NCI-H2227 treated with DMSO at 0.1 percent for 48 hours (cell line): ENCODE measurements around the gene SSC4D.
"Not testable (repeated sequence)": the region's sequence is repeated elsewhere in the genome, so short reads cannot be mapped to it uniquely, and the experiment has no call there.

Experiments used
- DNase-seq: peaks from one replicate; lab custom pipeline; 2025; lab: John Stamatoyannopoulos, UW

SSC4D gene

DNA sequence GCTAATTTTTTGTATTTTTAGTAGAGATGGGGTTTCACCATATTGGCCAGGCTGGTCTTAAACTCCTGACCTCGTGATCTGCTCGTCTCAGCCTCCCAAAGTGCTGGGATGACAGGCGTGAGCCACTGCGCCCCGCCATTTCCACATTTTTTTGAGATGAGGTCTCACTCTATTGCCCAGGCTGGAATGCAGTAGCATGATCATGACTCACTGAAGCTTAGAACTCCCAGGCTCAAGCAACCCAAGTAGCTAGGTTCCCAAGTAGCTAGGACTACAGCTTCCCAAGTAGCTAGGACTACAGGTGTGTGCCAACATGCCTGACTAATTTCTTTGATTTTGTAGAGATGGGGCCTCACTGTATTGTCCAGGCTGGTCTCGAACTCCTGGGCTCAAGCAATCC lies 11.6 kb upstream of the SSC4D start:
- not testable (repeated sequence) for DNase-seq

DNA sequence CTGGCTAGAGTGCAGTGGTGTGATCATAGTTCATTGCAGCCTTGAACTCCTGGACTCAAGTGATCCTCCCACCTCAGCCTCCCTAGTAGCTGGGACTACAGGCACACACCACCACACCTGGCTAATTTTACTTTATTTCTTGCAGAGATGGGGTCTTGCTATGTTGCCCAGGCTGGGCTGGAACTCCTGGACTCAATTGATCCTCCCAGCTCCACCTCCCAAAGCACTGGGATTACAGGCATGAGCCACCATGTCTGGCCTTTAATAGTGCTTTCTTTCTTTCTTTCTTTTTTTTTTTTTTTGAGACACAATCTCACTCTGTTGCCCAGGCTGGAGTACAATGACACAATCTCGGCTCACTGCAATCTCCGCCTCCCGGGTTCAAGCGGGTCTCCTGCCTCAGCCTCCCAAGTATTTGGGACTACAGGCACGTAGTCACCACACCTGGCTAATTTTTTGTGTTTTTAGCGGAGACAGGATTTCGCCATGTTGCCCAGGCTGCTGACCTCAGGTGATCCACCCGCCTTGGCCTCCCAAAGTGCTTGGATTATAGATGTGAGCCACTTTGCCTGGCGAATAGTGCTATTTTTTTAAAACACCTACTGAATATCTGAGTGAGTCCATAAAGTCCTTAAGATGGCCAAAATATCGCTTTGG lies 8.3 kb upstream of the SSC4D start:
- DNase-seq = not testable (repeated sequence)

DNA sequence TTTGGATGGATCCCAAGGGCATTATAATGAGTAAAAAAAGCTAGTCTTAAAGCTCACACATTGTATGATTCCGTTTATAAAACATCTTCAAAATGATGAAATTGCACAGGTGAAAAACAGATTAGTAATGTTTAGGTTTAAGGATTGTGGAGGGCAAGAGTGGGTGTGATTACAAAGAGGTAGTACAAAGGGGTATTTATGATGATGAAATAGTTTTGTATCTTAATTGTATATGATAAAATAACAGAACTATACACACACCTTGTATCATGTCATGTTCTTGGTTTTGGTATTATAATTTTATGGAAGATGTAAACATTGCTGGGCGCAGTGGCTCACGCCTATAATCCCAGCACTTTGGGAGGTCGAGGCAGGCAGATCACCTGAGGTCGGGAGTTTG lies 2.8 kb upstream of the SSC4D start:
- DNase-seq = no peak

DNA sequence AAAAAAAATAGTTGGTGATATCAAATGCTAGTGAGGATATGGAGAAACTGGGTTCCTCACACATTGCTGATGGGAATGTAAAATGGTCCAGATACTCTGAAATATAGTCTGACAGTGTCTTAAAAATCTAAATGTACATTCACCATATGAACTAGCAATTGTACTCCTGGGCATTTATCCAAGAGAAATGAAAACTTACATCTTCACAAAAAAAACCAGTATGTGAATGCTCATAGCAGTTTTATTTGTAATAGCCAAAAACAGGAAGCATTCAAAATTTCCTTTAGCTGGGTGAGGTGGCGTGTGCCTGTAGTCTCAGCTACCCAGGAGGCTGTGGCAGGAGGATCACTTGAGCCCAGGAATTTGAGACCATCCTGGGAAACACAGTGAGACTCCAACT lies 2.1 kb upstream of the SSC4D start:
- no peak for DNase-seq

DNA sequence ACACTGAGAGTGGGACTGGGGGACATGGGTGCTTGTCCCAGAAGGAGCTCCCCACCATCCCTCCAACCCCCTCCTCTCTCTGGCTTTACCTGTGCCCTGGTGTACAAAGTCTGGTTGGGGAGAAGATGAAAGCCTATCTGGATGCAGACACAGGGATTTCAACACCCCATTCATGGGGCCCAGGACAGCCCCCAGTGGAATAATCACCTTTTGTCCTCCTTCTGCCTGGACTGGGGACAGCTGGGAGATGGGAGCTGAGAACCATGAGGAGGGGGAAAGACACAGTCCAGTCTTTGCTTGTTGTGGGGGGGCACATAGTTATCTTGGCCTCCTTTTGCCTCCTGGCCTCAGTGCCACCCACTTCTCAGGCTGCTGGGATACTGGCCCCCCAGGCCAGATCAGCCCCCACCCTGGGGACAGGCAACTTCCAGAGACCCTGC lies 1.4 kb downstream of the SSC4D start:
- no peak for DNase-seq

DNA sequence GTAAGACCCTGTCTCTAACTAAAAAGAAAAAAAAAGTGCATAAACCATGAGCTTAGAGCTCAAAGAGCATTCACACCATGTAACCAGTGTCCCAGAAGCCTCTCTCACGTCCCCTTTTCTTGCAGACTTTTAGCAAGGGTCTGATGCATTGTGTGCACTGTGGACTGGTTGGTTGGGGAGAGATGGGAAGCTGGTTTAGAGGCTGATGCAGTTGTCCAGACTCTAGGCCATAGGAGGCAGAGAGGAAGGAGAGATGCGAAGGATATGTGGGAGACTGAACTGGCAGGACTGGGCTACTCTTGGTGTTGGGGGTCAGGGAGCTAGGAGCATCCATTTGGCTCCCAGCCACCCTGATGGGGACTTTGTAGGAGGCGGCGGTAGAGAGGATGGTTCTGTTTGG lies 1.8 kb downstream of the SSC4D start:
- DNase-seq = no peak

DNA sequence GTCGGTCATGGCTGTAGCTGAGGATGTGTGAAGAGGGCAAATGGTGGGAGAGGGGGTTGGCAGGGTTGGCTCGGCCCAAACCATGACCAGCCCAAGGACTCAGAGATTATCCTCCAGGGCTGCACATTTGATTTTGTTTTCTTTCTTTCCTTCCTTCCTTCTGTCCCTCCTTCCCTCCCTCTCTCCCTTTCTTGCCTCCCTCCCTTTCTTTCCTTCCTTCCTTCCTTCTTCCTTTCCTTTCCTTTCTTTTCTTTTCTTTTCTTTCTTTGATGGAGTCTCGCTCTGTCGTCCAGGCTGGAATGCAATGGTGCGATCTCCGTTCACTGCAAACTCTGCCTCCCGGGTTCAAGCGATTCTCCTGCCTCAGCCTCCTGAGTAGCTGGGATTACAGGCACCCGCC lies 3.8 kb downstream of the SSC4D start:
- DNase-seq = no peak

DNA sequence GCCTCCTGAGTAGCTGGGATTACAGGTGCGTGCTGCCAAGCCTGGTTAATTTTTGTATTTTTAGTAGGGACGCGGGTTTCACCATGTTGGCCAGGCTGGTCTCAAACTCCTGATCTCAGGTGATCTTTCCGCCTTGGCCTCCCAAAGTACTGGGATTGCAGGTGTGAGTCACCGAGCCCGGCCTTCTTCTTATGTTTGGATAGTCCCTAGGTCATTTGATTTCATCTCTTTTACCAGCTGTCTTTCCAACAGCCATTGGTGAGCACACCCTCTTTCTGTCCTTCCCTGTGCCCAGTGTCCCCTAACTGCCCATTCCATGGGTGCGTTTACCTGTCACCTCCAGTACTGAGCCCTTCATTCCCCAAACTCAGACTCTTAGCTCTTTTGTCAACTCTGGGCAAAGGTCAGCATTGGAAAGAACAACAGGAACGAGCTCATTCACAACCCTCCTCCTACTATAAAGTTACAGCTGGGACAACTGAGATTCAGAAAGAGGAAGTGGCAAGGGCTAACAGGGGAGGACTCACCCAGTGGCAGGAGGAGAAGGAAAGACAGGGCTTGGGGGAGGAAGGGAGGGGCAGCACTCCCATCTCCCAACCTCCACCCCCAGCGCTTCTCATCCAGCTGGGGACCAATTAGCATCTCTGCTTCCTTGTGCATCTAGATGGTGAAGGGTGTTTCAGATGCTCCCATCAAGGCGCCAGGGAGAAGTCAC lies 5.6 kb downstream of the SSC4D start:
- no peak for DNase-seq

DNA sequence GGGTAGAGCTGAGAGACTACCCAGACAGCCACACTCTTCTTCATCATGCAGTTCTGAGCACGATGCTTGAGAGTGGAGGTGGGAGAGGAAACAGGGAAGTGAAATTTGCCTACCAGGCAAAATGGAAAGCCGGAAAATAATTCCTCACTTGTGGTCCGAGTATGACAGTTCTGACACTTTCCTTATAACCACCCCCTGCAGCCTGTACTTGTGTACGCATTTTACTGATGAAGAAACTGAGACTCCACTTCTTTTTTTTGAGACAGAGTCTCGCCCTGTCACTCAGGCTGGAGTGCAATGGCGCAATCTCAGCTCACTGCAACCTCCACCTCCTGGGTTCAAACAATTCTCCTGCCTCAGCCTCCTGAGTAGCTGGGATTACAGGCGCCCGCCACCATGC lies 6.4 kb downstream of the SSC4D start:
- DNase-seq = not testable (repeated sequence)

DNA sequence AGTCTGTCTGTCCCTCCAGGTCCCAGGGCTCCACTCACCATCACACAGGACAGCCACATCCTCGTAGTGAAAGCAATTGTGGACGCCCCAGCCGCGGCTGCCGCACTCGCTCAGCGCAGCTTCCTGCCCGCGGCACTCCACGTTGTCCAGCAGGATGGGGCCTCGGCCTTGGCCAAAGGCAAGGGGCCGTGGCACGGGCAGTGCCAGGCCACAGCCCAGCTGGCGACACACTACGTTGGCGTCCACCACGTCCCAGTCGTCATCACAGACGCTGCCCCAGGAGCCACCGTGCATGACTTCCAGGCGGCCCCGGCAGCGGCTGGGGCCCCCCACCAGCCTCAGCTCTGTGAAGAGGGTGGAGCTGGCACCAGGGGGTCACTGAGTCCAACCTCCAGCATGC lies 9.2 kb downstream of the SSC4D start:
- DNase-seq = no peak

DNA sequence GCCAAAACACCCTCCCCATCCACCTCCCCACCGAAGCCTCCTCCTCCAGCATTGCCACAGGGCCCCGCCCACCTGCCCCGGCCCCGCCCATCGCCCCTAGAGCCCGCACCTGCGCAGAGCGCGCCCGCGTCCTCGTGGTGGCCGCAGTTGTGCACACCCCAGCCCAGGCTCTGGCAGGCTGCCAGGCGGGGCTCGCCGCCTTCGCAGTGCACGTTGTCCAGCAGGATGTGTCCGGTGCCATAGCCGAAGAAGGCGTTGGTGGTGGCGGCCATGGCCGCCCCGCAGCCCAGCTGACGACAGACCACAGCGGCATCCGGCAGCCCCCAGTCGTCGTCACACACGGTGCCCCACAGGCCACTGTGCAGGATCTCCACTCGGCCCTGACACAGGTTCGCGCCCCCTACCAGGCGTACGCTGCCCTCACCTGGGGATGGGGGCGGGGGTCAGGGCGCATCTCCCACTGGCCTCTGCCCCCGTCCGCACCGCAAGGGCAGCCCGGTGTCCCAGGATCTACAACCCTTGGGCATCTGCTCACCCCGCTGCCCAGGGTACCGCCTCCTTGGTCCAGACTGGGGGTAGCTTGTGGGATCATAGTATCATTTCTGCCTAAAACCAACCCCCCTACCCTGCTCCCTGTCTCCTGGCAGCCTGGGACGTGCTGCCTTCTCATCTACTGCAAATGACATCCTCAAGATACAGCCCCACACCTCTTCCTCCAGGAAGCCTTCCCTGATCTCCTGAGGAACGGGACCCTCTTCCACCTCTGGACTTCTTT lies 11.9 kb downstream of the SSC4D start:
- DNase-seq = peak; percentile 63

DNA sequence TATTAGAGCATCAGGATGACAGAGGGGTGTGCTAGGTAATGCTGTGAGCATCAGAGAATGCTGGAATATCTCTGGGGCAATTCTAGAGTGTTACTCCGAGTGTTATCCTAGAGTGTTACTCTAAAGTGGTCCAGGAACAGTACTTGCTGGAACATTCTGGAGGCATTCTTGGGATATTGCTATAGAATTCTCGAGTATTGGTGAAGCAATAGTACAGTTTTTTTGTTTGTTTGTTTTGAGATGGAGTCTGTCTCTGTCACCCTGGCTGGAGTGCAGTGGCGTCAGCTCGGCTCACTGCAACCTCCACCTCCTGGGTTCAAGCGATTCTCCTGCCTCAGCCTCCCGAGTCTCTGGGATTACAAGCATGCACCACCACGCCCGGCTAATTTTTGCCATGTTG lies 12.6 kb downstream of the SSC4D start:
- no peak for DNase-seq

DNA sequence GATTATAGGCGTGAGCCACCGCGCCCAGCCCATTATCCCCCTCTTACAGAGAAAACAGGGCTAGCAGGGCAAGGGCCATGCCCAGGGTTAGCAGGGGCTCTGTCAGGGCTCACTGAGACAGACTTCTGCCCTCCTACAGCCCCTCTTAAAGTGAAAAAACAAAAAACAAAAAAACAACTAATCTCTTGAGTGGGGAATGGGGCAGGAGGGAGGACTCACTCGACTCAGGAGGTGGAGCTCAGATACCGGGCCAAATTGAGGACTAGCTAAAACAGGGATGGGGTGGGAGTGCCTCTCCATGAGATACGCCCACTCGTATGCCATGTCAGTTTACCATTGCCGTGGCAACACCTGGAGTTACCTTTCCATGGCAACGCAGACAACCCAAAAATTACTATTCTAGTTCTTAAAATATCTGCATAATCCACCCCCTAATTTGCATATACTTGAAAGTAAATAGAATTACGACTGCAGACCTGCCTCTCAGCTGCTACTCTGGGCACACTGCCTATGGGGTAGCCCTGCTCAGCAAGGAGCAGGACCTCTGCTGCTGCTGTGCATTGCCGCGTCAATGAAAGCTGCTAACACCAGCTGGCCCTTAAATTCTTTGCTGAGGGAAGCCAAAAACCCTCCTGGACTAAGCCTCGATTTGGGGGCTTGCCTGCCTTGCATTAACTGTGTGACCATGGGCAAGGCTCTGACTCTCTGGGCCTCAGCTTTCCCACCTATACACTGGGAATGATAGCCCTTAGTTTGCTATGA lies 13.4 kb downstream of the SSC4D start:
- peak; percentile 19 for DNase-seq

DNA sequence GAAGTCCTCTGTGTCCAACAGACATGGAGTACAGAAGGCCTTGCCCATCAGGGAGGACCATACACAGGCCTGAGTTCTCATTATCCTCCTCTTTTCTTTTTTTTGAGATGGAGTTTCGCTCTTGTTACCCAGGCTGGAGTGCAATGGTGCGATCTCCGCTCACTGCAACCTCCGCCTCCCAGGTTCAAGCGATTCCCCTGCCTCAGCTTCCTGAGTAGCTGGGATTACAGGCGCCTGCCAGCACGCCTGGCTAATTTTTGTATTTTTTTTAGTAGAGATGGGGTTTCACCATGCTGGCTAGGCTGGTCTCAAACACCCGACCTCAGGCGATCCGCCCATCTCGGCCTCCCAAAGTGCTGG lies 13.9 kb downstream of the SSC4D start:
- not testable (repeated sequence) for DNase-seq

DNA sequence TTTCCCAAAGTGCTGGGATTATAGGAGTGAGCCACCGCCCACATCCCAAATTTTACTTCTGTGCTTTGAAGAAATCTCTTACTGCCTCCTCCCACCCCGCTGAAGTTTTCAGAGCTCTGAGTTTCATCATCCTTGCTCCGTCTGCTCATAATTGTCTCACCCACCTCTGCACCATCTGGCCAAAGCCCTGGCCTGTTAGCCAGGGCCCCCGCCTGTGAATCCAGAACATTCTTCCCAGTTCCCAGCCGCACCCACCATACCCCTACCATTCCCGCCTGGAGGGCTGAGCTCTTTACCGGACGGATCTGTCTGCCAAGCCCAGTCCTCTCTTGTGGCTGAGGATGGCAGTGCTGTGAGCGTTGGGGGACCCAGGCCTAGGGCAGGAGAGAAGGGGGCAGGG lies 14.5 kb downstream of the SSC4D start:
- no peak for DNase-seq

DNA sequence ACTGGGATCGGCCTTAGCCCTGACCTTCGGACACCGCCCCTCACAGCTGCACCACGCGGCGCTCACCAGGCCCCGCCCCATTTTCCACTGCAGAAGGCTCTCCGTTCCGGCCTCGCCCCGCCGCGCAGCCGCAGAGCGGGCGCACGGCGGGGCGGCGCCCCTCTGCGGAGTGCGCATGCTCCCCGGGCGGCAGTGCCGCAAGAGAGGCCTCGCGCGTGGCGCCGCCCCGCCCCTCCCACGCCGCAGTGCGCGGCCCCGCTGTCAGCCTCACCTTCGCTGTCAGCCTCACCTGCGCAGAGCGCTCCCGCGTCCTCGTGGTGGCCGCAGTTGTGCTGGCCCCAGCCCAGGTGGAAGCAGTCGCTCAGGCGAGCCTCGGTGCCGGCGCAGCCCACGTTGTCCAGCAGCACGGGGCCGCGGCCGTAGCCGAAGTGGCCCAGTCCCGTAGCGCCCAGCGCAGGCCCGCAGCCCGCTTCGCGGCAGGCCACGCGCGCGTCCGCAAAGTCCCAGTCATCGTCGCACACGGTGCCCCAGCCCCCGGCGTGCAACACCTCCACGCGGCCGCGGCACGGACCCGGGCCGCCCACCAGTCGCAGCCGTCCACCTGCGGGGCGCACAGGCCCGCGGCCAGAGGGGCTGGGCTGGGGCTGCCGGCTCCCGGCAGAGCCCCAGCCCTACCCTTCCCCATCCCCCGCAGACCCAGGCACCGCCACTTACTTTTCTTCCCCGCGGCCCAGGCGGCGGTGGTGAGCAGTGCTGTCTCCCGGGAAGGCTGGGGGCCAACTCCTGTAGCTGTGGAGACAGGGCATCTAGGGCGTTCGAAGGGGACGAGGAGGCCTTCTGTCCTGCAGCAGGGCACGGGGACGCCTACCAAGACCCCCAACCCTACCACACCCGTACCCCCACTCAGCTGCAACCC lies 16.1 kb downstream of the SSC4D start:
- DNase-seq = peak; percentile 94

DNA sequence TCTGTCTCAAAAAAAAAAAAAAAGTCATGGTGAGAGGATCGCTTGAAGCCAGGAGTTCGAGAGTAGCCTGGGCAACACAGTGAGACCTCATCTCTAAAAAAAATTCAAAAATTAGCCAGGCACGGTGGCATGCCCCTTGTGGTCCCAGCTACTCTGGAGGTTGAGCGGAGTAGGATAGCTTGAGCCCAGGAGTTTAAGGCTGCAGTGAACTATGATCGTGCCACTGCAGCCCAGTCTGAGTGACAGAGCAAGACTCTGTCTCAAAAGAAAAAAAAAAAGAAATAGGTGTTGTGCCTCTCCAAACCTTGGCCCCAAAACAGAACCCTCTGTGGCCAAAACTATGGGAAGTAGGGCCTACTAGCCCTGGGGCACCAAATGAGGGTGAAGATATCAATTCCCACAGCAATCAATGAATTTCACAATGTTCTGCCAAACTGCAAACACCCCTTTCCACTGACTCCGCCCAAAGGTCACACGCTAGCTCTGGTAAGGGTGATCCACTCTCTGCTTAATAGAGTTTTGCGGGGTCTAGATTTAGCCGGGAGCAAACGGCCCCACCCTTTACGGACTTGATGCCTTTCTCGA lies 16.9 kb downstream of the SSC4D start:
- DNase-seq = no peak

DNA sequence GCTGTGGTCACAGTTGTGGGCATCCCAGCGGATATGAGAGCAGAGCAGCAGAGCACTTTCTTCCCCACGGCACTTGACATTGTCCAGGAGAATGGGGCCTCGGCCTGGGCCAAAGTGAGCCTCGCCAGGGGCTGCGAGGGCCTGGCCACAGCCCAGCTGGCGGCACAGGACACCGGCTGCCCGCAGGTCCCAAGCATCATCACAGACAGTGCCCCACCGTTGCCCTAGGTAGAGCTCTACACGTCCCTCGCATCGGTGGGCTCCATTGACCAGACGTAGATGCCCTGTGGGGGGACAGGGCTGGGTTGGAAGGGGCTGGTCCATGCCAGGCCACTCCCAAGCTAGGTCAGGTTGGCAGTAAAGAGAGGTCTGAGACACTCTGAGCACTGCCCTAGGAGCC lies 19.4 kb downstream of the SSC4D start:
- no peak for DNase-seq

DNA sequence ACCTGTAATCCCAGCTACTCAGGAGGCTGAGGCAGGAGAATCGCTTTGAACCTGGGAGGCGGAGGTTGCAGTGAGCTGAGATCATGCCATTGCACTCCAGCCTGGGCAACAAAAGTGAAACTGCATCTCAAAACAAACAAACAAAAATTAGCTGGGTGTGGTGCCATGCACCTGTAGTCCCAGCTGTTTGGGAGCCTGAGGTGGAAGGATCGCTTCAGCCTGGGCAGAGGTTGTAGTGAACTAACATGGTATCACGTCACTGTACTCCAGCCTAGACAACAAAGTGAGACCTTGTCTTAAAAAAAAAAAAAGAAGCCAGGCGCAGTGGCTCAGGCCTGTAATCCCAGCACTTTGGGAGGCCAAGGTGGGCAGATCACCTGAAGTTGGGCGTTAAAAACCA lies 21.7 kb downstream of the SSC4D start:
- DNase-seq = not testable (repeated sequence)

DNA sequence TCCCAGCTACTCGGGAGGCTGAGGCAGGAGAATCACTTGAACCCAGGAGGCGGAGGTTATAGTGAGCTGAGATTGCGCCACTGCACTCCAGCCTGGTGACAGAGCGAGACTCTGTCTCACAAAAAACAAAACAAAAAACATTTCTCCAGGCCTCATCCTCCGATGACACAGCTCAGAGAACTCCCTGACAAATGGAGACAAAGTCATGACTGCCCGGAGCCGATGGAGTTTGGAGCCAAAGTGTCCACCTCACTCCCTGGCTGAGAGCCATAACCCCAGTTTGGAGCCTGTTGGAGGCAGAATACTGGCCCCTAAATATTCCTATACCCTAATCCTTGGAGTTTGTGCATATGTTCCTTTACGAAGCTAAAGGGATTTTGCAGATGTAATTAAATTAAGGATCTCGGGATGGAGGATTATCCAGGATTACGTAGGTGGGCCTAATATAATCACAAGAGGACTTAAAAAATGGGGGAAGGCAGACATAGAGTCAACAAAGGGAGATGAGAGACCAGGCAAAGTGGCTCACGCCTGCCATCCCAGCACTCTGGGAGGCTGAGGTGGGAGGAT lies 22.7 kb downstream of the SSC4D start:
- DNase-seq = no peak
